ENCODE measurements around the gene CHMP6.
"Not testable (repeated sequence)": the region's sequence is repeated elsewhere in the genome, so short reads cannot be mapped to it uniquely, and the experiment has no call there.

DNA sequence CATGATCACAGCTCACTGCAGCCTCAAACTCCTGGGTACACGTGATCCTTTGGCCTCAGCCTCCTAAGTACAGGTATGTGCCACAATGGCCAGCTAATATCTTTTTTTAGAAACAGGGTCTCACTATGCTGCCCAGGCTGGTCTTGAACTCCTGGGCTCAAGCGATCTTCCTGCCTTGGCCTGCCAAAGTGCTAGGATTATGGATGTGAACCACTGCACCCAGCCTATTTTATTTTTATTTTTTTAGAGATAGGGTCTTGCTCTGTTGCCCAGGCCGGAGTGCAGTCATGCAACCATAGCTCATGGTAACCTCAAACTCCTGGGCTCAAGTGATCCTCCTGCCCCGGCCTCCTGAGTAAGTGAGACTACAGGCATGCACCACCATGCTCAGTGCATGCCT lies 25.7 kb downstream of the CHMP6 start:
- TF ChIP-seq POLR2A (IDR thresholded peaks at IDR 0.05; ENCODE audit: borderline replicate concordance, extremely low read depth, insufficient read depth, insufficient read length); POLR2AphosphoS5 (IDR thresholded peaks at IDR 0.05; ENCODE audit: low read depth, low read length); EZH2 (IDR thresholded peaks at IDR 0.05): not testable (repeated sequence)
- TF ChIP-seq, protein P1, sequence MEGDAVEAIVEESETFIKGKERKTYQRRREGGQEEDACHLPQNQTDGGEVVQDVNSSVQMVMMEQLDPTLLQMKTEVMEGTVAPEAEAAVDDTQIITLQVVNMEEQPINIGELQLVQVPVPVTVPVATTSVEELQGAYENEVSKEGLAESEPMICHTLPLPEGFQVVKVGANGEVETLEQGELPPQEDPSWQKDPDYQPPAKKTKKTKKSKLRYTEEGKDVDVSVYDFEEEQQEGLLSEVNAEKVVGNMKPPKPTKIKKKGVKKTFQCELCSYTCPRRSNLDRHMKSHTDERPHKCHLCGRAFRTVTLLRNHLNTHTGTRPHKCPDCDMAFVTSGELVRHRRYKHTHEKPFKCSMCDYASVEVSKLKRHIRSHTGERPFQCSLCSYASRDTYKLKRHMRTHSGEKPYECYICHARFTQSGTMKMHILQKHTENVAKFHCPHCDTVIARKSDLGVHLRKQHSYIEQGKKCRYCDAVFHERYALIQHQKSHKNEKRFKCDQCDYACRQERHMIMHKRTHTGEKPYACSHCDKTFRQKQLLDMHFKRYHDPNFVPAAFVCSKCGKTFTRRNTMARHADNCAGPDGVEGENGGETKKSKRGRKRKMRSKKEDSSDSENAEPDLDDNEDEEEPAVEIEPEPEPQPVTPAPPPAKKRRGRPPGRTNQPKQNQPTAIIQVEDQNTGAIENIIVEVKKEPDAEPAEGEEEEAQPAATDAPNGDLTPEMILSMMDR (IDR thresholded peaks at IDR 0.05 in 2 of 3, conservative IDR thresholded peaks at IDR 0.05 in 1 of 3; ENCODE audit: borderline replicate concordance in 1 of 3, insufficient read depth in 1 of 3, low read depth in 2 of 3, low read length in 2 of 3): not testable (repeated sequence)
- TF ChIP-seq, protein P2, sequence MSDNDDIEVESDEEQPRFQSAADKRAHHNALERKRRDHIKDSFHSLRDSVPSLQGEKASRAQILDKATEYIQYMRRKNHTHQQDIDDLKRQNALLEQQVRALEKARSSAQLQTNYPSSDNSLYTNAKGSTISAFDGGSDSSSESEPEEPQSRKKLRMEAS (IDR thresholded peaks at IDR 0.05): not testable (repeated sequence)
